Measurements from ENCODE around the gene UBE2D2.

- peak in 3 of 6 experiments; percentile 7 to 15 (median 10) for TF ChIP-seq CTCF (IDR thresholded peaks at IDR 0.05)
- peak in 2 of 4 donors; percentile 51 to 52 for TF ChIP-seq POLR2A (IDR thresholded peaks at IDR 0.05)
These were observed 77.1 kb downstream of the UBE2D2 start for GRCh38 chr5:139638090-139638735.

All from upper lobe of left lung (tissue), 4 donors.